GM18520 (cell line): Measurements from ENCODE around the gene ZC3H14.
A peak's percentile ranks its signal among the peaks of the same experiment; 100 is the strongest.
"Not testable (repeated sequence)": the region's sequence is repeated elsewhere in the genome, so short reads cannot be mapped to it uniquely, and the experiment has no call there.

Experiments used
- ATAC-seq: cut with Tn5 transposase; IDR thresholded peaks from one replicate; pipeline ENCODE4 v1.9.1; 2021; ENCODE audit not compliant: unreplicated experiment

ZC3H14 gene, protein sequence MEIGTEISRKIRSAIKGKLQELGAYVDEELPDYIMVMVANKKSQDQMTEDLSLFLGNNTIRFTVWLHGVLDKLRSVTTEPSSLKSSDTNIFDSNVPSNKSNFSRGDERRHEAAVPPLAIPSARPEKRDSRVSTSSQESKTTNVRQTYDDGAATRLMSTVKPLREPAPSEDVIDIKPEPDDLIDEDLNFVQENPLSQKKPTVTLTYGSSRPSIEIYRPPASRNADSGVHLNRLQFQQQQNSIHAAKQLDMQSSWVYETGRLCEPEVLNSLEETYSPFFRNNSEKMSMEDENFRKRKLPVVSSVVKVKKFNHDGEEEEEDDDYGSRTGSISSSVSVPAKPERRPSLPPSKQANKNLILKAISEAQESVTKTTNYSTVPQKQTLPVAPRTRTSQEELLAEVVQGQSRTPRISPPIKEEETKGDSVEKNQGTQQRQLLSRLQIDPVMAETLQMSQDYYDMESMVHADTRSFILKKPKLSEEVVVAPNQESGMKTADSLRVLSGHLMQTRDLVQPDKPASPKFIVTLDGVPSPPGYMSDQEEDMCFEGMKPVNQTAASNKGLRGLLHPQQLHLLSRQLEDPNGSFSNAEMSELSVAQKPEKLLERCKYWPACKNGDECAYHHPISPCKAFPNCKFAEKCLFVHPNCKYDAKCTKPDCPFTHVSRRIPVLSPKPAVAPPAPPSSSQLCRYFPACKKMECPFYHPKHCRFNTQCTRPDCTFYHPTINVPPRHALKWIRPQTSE

DNA sequence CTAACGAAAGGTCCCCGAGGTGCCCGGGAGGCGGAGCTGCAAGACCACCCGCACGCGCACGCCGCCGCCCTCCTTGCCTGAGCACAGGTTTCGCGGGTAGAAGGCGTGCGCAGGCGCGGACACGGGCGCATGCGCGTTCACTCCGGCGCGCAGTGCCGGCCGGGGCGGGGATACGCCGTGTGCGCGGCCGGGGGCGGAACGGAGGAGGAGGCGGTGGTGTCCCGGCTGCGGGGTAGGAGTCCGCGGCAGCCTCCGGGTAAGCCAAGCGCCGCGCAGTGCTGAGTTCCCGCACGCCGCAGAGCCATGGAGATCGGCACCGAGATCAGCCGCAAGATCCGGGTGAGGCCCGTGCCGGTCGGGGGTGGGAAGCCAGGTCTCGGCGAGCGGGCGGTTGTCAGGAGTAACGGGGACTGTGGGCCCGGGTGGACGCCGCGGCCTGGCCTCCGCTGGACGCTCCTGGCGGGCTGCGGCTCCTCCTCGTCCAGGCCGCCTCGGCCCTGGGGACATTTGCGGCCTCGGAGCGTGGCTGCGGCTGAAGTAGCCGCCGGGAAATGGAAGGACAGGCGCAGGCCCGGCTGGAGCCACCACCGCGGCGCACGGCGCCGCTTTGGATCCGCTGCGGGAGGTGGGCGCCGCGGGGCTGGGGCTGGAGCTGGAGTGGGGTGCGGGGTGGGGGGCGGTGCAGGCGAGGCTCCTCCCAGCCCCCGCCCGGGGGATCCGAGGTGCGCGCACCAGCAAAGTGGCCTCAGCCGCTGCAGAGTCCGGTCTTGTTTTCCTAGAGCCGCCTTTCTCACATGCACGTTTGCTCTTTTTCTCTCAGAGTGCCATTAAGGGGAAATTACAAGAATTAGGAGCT, at the start of gene ZC3H14:
ZC3H14 (plus strand) TSS at position 207 of the 856 bp plus-strand sequence; CDS start at position 304, 97 bp downstream.
- peak; percentile 90 for ATAC-seq

DNA sequence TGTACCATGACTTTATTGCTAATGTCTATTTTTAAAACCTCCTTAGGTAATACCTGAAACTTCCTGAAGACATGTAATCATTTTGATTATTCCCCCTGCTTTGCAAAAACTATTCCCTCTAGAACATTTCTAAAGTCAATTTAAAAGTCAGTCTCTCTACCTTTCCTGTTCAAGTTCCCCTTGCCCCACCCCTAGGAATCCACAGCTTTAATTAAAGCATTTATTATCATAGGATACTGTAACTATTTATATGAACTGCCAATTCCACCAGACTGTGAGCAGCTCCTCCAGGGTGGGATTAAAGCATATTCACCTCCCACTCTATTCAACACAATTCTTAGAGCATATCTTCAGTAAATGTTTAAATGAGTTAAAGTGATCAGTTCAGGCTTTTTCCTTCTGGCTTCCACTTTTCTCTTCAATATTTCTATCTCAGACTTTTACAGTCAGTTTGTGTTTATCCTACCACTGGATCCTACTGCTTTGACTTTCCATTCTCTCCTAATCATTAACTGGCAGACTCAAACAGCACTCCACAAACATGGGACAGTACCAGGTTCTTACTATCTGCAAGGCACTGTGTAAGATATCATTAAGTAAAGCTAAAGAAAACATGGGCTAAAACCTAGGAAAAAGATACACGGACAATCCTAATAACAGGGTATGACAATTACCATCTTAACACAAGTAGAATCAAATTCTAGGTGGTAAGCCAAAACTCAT, 47.2 kb upstream of the ZC3H14 start:
- no peak for ATAC-seq

DNA sequence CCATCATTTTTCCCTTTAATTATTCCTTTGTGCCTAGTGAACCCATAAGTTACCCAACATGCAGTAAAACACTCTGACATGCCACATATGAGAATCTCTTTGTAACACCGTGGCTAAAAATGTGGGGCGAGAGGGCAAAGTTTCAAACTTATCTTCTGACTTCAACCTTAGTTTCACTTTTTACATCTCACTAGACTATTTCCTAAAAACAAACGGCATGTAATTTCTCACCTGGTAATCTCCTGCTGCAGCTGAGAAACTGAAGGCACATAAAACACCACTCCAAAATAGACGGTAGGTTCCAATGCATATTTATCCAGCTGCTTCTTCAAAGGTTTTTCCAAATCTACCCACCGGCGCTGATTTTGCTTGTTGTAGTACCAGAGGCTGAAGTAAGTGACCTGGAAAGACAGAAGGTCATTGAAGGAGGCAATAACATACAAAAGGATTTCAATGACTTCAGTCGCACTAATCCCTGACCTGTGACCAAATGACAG, 45.9 kb upstream of the ZC3H14 start:
- ATAC-seq, result peak; percentile 49

DNA sequence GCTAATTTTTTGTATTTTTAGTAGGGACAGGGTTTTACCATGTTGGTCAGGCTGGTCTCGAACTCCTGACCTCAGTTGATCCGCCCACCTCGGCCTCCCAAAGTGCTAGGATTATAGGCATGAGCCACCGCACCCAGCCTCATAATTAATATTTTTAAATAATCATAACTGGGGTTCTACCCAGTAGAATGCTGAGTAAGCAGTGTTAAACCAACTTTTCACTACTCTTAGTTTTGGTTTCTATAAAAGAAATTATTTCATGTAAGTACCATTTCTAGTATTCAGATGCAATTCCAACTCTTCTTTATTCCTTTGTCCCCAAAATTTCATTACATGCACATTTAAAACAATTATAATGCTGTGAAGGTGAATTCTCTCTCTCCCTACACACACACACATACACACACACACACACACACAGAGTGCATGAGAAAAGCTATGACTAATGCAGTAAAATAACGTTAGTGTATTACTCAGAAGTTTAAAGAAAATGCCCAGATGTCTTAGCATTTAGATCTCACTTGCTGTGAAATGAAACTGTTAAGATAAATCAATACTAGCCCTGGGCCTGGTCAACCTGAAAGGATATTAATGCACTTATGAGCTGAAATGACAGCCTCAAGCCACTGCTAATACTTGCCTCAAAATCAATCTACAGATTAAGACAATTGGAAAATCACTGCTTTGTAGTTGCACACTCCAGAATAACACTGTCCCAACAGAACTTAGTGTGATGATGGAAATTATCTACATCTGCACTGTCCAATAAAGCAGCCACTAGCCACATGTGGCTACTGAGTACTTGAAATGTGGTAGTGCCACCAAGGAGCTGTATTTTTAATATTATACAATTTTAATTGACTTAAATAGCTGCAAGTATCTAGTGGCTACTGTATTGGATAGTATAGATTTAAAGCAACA, 44.0 kb upstream of the ZC3H14 start:
- ATAC-seq, result peak; percentile 40

DNA sequence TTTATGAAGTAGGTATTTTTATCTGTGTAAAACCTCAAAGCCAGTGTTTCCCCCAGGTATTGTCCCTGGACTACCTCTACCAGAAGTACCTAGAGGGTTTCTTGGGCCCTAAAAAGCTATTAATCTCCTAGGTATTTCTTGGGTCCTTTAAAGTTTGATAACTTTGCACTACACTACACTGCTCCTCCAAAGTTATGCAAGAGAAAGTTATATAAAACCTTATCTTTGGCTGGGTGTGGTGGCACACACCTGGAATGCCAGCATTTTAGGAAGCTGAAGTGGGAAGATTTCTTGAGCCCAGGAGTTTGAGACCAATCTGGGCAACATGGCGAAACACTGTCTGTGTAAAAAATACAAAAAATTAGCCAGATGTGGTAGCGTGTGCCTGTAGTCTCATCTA, 42.9 kb upstream of the ZC3H14 start:
- ATAC-seq, result no peak

GRCh38 chr14:88521818-88522217, 41.0 kb upstream of the ZC3H14 start:
- ATAC-seq, result no peak

DNA sequence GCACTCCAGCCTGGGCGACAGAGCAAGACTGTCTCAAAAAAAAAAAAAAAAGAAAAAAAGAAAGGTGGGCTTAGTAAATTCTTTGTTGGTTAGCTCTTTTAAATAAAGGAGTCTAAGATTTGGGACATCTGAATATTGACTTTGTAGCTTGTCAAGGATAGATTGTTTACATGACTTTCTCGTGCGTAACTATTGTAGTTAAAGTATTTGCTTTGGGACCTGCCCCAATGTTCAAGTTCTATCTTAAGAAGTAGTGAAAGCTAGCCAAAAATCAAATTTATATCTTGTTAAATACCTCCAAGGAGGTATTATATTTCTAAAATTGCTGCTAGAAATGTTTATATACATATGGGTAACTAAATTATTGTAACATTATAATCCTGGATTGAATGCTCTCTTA, 40.4 kb upstream of the ZC3H14 start:
- no peak for ATAC-seq

DNA sequence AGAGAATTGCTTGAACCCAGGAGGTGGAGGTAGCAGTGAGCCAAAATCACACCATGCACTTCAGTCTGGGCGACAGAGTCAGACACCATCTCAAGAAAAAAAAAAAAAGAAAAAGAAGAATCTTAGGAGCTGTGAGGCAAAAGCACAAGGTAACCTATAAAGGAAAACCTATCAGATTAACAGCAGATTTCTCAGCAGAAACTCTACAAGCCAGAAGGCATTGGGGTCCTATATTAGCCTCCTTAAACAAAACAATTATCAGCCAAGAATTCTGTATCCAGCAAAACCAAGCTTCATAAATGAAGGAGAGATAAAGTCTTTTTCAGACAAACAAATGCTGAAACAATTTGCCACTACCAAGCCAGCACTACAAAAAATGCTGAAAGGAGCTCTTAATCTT, 32.9 kb upstream of the ZC3H14 start:
- ATAC-seq, result not testable (repeated sequence)

GRCh38 chr14:88533064-88533602, 29.7 kb upstream of the ZC3H14 start:
- no peak for ATAC-seq

GRCh38 chr14:88535149-88535548, 27.7 kb upstream of the ZC3H14 start:
- ATAC-seq, result no peak

DNA sequence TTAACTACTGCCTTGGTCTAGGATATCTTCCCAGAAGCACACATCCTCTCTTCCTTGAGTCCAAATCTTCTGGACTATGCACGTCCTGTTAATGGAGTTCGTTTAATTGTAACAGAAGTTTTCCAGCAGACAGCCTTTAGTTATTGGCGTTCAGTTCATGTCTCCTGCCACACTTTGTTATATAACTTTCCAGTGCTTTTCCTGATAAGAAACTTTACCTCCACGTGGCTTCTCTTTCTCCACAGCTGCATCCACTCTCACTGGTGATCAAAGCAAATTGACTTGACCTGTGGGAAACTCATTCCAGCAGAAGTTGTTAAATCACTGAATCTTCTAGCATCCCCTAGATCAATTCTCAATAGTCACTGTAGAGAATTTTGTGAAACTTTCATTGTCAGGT, 27.0 kb upstream of the ZC3H14 start:
- no peak for ATAC-seq

DNA sequence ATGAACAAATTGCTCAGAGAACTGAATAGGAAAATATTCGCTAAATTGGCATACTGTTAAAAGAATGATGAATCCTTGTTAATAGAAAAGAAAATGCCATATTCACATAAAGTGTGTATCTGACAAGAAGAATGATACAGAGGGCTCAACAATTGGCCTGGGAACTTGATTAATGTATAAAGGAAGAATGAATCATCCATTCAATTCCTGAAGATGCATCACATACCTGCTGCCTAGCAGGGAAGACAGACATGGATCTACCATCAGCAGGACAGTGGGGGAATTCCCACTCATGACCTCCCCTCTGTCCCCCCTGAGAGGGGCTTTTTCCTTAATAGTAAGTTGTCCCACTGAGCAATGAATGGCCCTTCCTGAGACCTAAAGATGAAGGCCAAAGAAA, 21.5 kb upstream of the ZC3H14 start:
- ATAC-seq, result no peak

DNA sequence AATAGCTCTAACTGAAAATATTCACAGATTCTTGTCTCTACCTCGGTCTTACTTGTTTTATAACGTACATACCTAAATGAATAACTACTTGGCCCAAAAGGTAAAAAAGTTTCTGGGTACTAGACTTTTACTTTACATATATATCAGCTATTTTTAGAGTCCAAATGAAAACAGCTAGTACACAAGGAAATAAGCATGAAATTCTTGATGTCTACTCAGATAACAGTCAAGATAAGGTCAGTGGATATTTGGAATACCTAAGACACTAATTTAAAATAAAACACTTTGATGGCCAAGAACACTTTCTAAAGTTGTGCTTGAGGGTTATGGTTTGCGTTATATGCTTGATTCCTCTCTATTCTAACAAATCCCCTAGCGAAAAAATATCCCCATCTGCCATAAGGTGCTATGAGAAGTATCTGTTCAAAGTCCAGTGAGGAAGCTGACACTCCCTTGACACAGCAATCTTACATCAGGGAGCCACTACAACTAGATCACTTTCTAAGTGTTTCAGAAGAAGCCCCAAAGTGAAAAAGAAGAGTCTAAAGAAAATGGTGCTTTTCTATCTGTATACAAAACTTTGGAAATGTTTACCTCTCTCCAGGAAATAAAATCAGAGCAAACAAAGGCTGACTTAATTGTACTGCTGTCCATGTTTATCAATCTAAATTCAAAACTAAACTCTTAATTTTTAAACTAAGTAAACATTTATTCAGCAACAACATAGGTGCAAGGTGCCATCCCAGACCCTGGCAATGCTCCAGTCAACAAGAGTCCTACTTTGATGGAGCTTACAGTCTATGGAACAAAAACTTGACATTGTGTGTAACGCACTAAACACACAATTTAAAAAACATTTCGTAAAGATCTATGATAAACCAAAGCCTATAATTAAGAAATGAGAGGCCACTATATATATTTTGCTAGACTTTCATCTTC, 19.7 kb upstream of the ZC3H14 start:
- ATAC-seq, result no peak

GRCh38 chr14:88545256-88545655, 17.6 kb upstream of the ZC3H14 start:
- no peak for ATAC-seq

DNA sequence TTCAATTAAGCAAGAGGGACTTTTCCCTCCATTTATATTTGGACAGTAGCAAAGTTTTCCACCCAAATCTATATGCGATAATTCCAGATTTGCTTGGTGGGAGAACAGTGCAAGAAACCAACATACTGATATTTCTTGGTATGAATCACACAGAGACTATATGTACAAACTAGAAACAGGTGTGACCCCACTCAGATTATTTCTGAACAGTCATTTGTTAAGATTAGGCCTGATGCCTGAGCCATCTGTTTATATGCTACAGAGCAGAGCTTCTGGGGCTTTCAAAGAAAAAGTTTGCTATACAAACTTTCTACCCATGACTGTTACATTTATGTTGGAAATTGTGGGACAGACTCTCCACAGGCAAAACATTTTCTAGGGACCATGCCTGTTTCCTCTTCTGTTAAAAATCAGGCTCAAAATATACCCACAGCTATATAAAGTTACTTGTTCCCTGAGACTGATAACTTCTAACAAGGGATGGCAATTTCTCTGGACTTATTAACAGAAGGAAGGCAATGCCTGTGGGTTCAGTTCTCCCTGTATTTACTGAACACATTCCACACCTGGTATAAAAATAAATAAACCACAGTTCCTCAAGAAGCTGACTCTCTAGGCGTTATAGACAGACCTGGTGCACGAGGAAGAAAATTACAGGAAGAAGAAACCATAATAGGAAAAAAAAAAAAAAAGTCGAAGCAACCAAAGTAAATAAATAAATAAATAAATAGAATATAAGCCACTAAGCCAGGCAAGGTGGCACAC, 16.0 kb upstream of the ZC3H14 start:
- no peak for ATAC-seq

GRCh38 chr14:88547386-88547780, 15.5 kb upstream of the ZC3H14 start:
- no peak for ATAC-seq

DNA sequence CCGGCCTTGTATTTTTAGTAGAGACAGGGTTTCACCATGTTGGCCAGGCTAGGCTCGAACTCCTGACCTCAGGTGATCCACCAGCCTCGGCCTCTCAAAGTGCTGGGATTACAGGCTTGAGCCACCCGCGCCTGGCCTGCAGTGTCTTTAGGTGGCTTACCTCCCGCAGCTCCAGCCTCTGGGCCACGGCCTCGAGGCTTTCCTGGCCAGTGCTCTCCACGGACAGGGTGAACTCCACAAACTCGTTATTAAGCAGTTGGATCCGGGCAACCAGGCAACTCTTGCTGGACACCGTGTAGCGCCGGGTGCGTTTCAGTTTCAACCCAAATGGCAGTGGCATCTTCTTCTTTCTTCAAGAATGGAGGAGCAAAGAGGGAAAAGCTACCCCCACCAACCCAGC, 12.8 kb upstream of the ZC3H14 start:
- ATAC-seq, result no peak
